IPS DF 6.9 (cell line): ENCODE measurements around the gene SINHCAF.
"Not testable (repeated sequence)": the region's sequence is repeated elsewhere in the genome, so short reads cannot be mapped to it uniquely, and the experiment has no call there.

Experiments used
- DNase-seq: peaks from one replicate; pipeline ENCODE4 v3.0.0-alpha.2; 2013; ENCODE audit warnings: low read depth, low spot score
- H3K27ac ChIP-seq: one replicate; pipeline ENCODE4 v1.5.1; 2013; ENCODE audit warnings: low read length, control low read depth
- H3K27me3 ChIP-seq: 2 replicates; pipeline ENCODE4 v1.6.1; 2013; ENCODE audit warnings: mild to moderate bottlenecking, low read length; ENCODE audit not compliant: control insufficient read depth, insufficient read depth
- H3K36me3 ChIP-seq: 2 replicates; pipeline ENCODE4 v1.6.1; 2013; ENCODE audit warnings: low read length; ENCODE audit not compliant: control insufficient read depth, insufficient read depth
- H3K4me1 ChIP-seq: 2 replicates; pipeline ENCODE4 v1.6.1; 2013; ENCODE audit warnings: low read length; ENCODE audit not compliant: control insufficient read depth, insufficient read depth
- H3K4me3 ChIP-seq: 2 replicates; pipeline ENCODE4 v1.5.1; 2013; ENCODE audit warnings: mild to moderate bottlenecking, low read length
- H3K9me3 ChIP-seq: 2 replicates; pipeline ENCODE4 v1.6.1; 2013; ENCODE audit warnings: low read length, inconsistent platforms; ENCODE audit not compliant: control insufficient read depth, insufficient read depth
- WGBS: extraction: QIAGEN DNeasy Blood & Tissue Kit; methylation state at CpG from one replicate; pipeline ENCODE4 v1.1.7; 2013; ENCODE audit warnings: mixed read lengths, missing lambda C conversion rate; ENCODE audit not compliant: insufficient read length, insufficient coverage; 5-methylcytosine and 5-hydroxymethylcytosine counted together

SINHCAF gene

DNA sequence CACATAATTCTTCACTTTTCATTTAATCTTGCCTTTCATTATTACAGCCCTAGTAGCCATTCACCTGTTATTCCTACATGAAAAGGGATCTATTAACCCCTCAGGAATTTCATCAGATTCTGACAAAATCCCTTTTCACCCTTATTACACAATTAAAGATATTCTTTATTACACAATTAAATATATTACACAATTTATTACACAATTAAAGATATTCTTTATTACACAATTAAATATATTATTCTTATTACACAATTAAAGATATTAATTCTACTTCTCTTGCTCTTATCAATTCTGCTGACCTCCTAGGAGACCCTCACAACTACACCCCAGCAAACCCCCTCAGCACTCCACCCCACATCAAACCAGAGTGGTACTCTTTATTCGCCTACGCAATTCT lies 77.1 kb downstream of the SINHCAF start:
- Histone ChIP-seq H3K4me1 (no peaks in the 10 kb centered on the region), H3K27ac (no peak overlapping the region), H3K4me3 (no peak overlapping the region), H3K27me3 (no peaks in the 10 kb centered on the region), H3K36me3 (no peaks in the 10 kb centered on the region), H3K9me3 (no peaks in the 10 kb centered on the region)
- no peak for DNase-seq
- no CpG with 5 or more reads among the region's 2 CpGs for WGBS

DNA sequence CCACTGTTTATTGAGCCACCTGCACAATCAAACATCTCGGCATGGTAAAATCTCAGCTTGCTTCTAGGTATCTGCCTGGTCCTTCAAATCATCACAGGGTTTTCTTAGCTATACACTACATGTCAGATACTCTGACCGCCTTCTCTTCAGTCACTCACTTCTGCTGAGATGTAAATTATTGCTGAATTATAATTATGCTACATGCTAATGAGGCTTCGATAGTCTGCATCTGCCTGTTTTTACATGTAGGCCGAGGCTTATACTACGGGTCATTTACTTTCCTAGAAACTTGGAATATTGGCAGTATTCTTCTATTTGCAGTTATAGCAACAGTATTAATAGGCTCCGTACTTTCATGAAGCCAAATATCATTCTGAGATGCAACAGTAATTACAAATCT lies 77.6 kb downstream of the SINHCAF start:
- DNase-seq, result no peak
- no CpG with 5 or more reads among the region's 6 CpGs for WGBS
- Histone ChIP-seq H3K27me3 (no peaks in the 10 kb centered on the region), H3K27ac (no peak overlapping the region), H3K36me3 (no peaks in the 10 kb centered on the region), H3K4me1 (no peaks in the 10 kb centered on the region), H3K9me3 (no peaks in the 10 kb centered on the region), H3K4me3 (no peak overlapping the region)

DNA sequence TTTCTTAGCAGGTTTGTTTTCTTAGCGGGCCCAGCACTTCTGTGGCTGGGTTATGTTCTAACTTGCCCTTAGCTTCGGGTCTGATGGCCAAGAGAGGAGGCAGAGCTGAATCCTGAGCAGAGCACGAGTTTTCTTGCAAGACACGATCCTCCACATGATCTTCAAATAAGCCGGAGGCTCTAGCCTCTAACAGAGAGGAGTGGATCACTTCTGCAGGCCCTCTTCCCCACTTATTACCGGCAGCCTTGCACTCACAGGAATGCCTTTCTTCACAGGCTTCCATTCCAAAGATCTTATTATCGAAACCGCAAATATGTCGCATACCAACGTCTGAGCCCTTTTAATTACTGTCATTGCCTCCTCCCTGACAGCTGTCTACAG lies 79.5 kb downstream of the SINHCAF start:
- Histone ChIP-seq H3K27ac (no peak overlapping the region), H3K4me3 (no peak overlapping the region), H3K4me1 (no peaks in the 10 kb centered on the region), H3K27me3 (no peaks in the 10 kb centered on the region), H3K9me3 (no peaks in the 10 kb centered on the region), H3K36me3 (no peaks in the 10 kb centered on the region)
- no peak for DNase-seq
- no CpG with 5 or more reads among the region's 10 CpGs for WGBS

DNA sequence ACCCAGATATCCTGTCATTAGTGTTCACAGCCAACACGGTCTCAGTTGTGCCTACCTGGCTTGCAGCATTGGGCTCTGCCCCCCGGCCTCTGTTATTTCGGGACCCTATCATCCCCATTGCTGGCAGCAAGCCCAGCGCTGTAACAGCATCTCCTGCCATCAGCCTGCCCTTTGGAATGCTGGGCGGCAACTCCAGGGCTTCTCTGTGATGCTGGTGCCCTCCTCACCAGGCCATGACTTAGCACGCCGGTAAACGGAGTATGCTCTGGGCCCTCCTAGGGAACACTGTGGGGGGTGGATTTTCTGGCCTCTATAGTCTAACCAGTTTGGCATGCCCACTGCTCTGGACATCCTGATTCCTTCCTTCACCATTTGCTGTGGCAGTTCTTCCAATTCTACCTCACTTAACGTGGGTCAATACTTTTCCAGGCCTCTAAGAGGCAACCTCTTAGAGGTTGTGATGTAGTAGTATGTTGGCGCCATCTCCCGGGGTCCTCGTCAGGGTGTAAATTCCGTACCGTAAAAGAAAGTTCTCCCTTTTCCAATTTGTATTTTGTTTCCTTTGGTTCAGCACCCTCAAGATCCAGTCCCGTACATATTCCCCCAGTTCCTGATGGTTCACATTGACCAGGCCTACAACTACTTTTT lies 80.0 kb downstream of the SINHCAF start:
- no peak for DNase-seq

DNA sequence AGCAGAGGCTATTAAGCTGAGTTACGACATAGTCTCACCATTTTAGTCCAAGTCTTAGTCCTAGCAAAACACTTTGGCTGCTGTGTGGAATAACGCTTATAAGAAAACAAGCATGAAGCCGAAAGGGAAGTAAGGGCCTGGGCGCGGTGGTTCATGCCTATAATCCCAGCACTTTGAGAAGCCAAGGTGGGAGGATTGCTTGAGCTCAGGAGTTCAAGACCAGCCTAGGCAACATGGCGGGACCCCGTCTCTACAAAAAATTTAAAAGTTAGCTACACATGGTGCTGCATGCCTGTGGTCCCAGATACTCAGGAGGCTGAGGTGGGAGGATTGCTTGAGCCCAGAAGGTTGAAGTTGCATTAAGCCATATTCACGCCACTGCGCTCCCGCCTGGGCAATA lies 83.5 kb downstream of the SINHCAF start:
- H3K9me3 ChIP-seq, DNase-seq, H3K4me1 ChIP-seq, H3K27me3 ChIP-seq, H3K4me3 ChIP-seq, H3K36me3 ChIP-seq, H3K27ac ChIP-seq: not testable (repeated sequence)
- WGBS, result no CpG with 5 or more reads among the region's 10 CpGs

More for the DNA sequence above, 80.0 kb downstream of the SINHCAF start:
- Histone ChIP-seq H3K9me3 (no peaks in the 10 kb centered on the region), H3K27ac (no peak overlapping the region), H3K4me1 (no peaks in the 10 kb centered on the region), H3K27me3 (no peaks in the 10 kb centered on the region), H3K4me3 (no peak overlapping the region), H3K36me3 (no peaks in the 10 kb centered on the region)
- WGBS, result no CpG with 5 or more reads among the region's 15 CpGs

DNA sequence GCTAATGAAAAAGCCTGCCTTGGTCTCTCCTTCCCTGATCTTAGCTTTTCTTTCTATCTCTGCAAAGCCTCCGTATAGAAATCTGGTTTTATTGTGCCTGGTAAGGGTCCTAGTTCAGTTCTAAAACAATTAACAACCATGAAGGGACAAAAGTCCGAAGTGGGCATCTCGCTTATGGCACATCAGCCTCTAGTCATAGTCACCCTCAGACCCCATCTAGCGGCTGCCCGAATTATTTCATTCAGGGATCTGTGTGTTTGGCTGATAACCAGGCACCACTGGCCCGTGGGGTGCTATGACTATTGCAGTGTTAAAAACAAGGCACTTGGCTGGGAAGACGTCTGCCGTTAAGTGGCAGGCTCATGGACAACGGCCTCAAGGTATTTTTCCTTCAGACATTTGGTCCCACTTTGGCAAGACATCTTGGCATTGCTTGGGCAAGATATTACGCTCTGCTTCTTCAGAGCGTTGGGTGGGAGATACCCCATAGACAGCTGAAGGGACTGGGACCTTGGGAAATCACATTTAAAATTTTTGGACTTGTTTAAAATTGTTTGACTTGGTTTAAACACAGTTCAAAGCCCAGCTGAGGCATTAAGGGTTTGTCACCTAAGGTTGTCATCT lies 87.1 kb downstream of the SINHCAF start:
- no peak for DNase-seq
- H3K27me3 ChIP-seq, result no peaks in the 10 kb centered on the region
- no peaks in the 10 kb centered on the region for H3K4me1 ChIP-seq
- WGBS, result no CpG with 5 or more reads among the region's 11 CpGs
- no peak overlapping the region for H3K4me3 ChIP-seq
- H3K27ac ChIP-seq, result no peak overlapping the region
- no peaks in the 10 kb centered on the region for H3K36me3 ChIP-seq
- no peaks in the 10 kb centered on the region for H3K9me3 ChIP-seq

DNA sequence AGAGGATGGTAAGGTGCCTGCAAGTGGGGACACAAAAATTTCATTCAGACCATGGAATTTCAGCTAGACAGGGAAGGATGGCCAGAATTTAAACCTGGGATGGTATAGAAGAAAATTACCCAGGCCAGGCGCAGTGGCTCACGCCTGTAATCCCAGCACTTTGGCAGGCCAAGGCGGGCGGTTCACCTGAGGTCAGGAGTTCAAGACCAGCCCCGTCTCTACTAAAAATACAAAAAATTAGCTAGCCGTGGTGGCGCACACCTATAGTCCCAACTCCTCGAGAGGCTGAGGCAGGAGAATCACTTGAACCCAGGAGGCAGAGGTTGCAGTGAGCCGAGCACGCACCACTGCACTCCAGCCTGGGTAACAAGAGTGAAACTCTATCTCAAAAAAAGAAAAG lies 87.6 kb downstream of the SINHCAF start:
- not testable (repeated sequence) for H3K27me3 ChIP-seq, H3K4me3 ChIP-seq
- no CpG with 5 or more reads among the region's 10 CpGs for WGBS

DNA sequence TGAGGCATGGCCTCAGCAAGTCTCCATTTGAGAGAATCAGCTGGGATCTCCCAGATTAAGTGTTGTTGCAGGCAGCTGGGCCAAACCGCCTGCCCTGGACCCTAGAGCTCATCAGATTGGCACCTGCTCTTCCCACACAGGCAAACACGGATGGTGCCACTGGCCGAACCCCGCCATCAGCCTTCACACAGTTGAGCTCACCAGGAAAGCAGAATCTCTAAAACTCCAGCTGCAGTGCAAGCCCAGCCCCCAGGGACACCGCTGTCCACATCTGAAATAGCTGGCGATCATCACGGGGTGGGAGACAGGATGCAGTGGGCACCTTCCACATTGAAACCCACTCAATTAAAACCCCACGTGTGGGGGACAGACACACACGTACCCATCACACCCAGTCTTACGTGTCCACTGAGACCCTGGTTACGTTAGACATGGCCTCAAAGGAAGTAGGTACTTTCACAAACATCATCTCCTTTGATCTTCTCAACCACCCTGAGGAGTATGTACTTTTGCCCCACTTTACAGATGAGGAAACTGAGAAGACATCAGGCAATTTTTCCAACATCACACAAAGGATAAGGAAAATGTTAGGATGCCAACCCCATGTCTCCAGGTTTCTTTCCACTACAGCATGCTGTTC lies 88.8 kb downstream of the SINHCAF start:
- no peaks in the 10 kb centered on the region for H3K9me3 ChIP-seq
- no peaks in the 10 kb centered on the region for H3K4me1 ChIP-seq
- no peaks in the 10 kb centered on the region for H3K27me3 ChIP-seq
- H3K36me3 ChIP-seq, result no peaks in the 10 kb centered on the region
- no peak overlapping the region for H3K27ac ChIP-seq
- no CpG with 5 or more reads among the region's 11 CpGs for WGBS
- H3K4me3 ChIP-seq, result no peak overlapping the region
- no peak for DNase-seq

More for the DNA sequence above, 87.6 kb downstream of the SINHCAF start:
- not testable (repeated sequence) for DNase-seq, H3K4me1 ChIP-seq, H3K9me3 ChIP-seq, H3K36me3 ChIP-seq, H3K27ac ChIP-seq

DNA sequence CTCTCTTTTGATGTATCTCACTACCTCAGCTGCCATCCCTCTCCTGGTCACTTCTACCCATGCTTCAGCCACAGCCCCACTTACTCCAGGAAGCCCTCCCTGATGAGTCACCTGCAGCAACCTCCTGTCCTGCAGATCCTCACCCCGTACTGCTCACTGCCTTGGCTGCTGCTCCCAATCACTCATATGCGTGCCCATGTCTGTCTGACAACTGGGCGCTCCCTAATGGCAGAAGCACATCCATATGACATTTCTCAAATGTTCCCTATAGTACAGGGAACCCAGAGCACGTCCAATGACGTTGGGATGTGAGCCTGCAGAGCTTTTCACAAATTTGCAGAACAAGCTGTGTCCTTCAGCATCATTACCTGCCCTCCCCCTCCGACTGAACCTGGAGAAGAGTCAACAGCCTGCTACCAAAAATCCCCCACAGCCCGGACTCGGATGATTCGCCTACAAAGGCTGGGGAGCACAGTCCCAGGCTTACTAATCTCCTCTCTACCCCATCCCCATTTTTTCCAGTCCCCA lies 90.0 kb downstream of the SINHCAF start:
- H3K36me3 ChIP-seq, result no peaks in the 10 kb centered on the region
- no peak overlapping the region for H3K4me3 ChIP-seq
- WGBS, result no CpG with 5 or more reads among the region's 9 CpGs
- DNase-seq, result no peak
- no peak overlapping the region for H3K27ac ChIP-seq
- no peaks in the 10 kb centered on the region for H3K4me1 ChIP-seq
- no peaks in the 10 kb centered on the region for H3K9me3 ChIP-seq
- no peaks in the 10 kb centered on the region for H3K27me3 ChIP-seq

DNA sequence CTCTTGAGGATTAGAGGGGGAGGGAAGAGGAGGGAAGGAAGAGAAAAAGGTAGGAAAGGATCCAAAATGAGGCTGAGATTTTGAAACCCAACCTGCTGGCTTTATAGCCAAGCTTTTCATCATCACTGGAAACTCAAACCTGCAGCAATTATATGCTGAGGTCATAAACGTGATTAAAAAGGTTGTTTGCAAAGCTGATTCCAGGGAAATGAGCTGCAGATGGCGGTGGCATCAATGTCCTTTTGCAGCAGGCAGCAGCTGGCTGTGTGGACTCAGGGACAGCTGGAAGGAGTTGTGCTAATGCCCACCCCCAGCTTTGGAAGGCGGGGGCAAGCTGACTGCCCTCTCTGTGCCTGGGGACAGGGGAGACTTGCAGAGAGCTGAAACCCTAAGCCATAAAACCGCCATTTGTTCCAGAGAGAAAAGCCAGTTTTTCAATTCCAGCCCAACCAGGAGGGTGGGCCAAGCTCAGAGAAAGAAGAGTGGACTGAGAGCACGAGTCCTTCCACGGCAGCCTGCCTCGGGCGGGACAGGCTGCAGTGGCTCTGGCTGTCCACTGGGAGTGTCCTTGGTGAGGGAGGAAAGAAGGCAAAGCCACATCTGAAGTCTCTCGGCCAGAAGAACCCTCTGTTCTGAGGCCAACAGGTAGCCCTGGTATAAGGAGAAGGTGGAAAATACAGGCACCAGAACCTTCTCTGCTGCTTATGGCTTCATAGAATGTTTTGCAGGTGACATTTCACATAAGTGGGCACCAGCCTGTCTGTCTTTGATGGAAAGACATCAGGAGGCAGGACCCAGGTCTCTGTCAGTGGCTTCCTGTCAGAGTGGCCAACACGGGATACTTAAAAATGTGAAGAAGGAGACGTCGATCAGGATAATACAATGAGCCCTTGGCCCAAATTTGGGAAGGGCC lies 90.7 kb downstream of the SINHCAF start:
- H3K27ac ChIP-seq, result no peak overlapping the region
- no peaks in the 10 kb centered on the region for H3K4me1 ChIP-seq
- no peaks in the 10 kb centered on the region for H3K36me3 ChIP-seq
- no peaks in the 10 kb centered on the region for H3K9me3 ChIP-seq
- no peaks in the 10 kb centered on the region for H3K27me3 ChIP-seq
- H3K4me3 ChIP-seq, result no peak overlapping the region
- no CpG with 5 or more reads among the region's 12 CpGs for WGBS
- no peak for DNase-seq
